ENCODE results near the gene SHC2.

Gene SHC2

DNA sequence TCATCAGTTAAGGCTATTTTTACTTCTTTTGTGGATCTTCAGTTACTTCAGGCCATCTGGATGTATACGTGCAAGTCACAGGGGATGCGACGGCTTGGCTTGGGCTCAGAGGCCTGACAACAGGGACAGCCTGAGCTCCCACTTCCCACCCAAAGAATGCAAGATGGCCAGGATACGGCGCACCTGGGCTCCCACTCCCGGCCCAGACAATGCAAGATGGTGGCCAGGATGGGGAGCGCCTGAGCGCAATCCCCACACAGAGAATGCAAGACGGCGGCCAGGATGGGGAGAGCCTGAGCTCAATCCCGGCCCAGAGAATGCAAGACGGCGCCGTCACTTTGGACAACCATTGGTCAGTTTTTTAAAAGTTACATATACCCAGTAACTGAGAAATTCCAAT is 91.0 kb downstream of the SHC2 start:
- no peak for DNase-seq

DNA sequence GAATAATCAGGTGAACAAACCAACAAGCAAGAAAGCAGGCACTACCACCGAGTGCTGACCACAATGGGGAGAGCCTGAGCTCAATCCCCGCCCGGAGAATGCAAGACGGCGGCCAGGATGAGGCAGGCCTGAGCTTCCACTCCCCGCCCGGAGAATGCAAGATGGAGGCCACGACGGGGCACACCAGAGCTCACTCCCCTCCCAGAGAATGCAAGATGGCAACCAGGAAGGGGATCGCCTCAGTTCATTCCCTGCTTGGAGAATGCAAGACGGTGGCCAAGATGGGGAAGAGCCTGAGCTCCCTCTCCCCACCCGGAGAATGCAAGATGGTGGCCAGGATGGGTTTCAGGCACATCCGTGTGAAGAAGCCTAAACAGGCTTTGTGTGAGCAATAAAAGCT is 91.6 kb downstream of the SHC2 start:
- no peak for DNase-seq

DNA sequence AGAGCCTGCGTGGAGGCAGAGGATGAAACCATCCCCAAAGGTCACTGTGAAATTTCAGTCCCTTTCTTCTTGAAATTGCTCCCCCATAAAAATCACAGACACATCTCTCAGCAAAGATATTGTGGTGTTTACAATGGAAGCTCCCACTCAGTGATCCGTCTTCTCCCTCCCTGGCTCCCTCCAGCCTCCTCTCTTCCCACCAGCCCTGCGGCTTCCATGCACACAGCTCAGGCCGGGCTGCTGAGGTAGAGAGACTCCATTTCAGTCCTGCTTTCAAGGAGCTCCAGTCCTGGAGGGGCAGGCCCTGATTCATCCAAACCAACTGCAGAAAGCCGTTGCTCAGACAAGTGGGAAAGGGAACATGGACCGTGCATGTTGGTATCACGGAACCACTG is 92.2 kb downstream of the SHC2 start:
- DNase-seq: no peak

DNA sequence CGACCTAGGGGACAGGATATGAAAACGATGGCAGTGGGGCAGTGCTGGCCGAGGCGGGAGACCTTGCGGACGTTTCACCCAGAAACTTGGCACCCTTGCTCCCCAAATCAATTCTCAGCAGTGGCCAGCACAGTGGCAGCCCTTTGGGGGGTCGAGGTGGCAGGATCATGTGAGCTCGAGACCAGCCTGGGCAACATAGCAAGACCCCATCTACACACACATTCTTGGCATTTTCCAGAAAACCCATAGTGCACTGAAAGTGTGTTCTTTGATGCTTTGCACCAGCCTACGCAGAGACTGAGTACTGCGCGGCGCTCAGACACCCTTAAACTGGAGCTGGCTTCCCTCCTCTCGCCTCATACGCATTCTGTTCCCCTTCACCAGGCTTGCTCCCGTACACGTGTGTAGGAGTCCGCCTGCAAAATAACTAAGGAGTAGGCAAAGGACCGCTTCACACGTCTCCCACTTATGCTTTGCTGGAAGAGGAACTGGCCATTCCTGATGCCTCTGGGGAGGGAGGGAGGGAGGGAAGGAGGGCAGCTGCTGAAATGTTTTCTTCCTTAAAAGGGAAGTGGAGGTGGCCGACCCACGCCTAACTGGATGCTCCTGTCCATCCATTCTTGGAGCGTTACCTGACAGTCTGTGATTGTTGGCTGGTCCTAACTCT is 92.7 kb downstream of the SHC2 start:
- DNase-seq: no peak

DNA sequence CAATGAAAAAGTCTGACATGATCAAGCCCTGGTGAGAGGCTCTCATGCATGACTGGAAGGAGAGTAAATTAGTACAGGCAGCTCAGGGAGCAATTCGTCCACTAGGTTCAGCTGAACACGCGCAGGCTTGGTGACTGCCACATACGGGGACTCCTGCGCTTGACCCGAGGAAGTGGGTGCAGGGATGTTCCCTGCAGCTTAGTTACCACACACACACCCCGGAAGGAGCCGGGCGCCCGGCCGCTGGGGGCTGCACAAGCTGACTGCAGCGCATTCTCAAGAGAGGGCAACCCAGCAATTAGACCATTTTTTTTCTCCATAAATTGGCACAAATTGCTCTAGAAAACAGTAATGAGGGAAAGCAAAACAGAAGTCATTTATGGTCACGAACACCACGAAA is 93.3 kb downstream of the SHC2 start:
- DNase-seq: no peak

DNA sequence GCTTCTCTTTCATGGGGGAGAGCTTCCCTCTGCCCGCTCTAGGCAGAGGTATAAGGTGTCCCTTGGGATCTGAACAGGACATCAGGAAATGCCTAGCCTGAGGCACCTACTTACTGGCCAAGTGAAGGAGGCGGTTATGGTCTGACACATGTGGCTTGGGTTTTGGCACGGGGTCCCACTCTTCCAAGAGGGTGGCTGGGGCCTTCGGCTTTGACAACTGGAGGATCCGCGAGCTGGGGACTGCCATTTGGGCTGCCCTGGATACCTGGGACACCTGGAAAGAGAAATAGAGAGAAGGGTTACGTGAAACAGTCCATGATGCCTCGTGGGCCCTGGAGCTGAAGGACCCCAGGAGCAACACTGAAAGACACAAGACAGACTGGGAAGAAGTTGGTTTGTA is 93.9 kb downstream of the SHC2 start:
- DNase-seq: no peak

All from GF-D8 (cell line).